GM21447 (cell line): ENCODE data around the gene TMEM205.
"Not testable (repeated sequence)": the region's sequence is repeated elsewhere in the genome, so short reads cannot be mapped to it uniquely, and the experiment has no call there.

ENCODE experiments used
- ATAC-seq: cut with Tn5 transposase; IDR thresholded peaks from one replicate; pipeline ENCODE4 v1.9.1; 2021; ENCODE audit not compliant: unreplicated experiment

TMEM205 gene

DNA sequence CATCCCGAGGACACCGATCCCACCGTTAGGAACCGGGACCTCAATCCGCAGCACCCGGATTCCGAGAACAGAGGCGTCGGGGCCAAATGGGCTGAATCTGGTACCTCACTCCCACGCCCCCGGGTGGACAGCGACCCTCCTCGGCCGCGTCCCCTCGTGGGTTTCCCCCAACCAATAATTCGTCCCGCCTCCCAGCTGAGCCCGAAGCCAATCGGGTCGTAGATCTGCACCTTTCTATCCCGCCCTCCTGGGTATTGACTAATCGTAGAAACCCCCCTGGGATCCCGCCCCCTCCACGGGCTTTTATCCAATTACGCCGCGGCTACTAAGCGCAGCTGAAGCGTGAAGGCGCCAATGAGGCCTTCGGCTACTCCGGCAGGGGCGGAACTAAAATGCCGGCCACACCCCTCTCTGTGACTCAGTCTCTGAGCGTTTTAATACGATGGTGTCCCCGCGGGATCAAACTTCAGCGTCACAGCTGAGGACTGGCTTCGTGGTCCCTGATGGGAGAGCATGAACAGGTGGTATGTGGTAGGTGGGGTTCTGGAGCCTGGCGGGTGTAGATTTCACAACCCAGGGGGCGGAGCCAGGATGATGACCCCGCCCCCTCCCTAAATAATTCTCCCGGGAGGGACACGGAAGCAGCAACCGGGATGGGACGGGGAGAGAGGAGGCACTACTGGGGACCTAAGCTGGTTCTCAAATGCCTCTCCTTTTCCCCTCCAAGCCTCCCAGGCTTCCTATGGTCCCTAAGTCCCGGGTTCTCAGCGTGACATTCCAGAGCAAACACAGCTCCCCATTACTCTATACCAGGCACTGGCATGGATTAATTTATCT is at the start of gene TMEM205, which contains the start of gene CCDC159:
TMEM205 (minus strand) TSS at position 165 of the 837 bp plus-strand sequence. CDS start 649 bp downstream, outside the sequence.
CCDC159 (plus strand) TSS at position 416 of the 837 bp plus-strand sequence; CDS start at position 504, 88 bp downstream.
- ATAC-seq: peak; percentile 87

DNA sequence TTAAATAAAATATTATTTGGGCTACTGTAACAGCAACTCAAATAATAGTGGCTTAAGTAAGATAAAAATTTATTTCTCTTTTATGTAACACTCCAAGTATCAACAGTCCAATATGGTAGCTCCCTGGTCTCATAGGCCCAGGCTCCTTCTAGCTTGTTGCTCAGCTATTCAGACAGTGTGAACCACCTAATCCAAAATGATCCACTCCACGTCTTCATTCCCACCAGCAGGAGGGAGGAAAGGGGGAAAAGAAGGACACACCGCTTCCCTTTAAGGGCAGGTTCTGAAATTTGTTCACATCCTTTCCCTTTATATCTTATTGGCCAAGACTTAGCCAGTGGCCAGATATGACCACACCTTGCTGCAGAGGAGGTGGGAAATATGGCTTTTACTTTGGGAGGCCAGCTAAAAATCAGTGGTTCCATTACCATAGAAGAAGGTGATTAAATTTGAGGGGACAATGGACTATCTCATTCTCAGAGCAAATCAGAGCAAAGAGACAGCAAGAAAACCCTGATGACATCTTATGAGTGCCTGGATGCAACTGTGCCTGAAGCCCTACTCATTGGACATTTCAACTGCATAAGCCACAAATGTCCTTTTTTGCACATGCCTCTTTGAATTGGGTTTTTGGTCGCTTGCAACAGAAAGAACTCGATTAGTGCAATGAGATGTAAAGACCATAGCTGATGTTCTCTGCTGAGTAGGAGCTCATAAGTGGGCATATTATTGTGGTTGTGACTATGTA is 45.0 kb upstream of the TMEM205 start:
- no peak for ATAC-seq

DNA sequence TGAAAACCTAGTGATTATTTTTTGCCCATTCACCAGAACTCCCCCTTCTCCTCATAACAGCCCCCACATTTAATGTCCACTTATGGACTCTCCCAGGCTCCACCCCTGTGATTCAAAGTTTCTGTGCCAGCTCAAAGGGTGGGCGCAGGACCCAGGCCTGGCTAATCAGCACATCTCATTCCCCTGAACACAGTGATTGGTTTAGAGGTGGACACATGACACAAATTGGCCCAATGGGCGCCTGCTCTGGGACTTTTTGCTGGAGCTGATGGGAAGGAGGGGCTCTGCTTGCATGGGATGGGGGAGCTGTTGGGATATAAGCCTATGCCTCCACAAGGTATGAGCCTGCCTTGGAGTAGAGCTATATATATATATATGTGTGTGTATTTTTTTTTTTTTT is 44.3 kb upstream of the TMEM205 start:
- no peak for ATAC-seq

DNA sequence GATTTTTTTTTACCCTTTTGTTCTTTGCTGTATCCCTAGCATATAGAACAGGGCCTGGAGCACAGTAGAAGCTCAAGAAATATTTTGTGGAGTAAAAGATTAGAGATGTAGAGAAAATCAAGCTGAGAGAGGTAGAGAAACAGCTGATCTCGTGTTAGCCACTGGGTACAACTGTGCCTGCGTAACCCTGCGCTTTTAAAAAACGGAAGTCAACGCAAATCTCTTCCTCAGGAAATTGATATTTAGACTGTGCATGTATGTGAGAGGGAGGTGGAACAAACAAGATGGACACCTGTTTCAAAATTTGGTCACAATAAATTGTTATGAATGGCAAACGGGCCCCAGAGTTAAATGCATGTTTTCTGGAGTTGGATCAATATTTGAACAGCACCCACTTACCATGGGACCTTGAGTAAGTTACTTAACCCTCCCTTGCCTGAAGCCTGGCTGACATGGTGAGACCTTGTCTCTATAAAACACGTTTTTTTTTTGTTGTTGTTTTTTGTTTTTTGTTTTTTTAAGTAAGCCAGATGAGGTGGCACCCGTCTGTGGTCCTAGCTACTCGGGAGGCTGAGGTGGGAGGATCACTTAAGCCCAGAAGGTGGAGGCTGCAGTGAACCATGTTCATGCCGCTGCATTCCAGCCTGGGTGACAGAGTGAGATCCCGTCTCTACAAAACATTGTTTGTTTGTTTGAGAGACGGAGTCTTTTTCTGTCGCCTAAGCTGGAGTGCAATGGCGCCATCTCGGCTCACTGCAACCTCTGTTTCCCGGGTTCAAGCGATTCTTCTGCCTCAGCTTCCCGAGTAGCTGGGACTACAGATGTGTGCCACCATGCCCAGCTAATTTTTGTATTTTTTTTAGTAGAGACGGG is 41.3 kb upstream of the TMEM205 start:
- ATAC-seq: no peak

DNA sequence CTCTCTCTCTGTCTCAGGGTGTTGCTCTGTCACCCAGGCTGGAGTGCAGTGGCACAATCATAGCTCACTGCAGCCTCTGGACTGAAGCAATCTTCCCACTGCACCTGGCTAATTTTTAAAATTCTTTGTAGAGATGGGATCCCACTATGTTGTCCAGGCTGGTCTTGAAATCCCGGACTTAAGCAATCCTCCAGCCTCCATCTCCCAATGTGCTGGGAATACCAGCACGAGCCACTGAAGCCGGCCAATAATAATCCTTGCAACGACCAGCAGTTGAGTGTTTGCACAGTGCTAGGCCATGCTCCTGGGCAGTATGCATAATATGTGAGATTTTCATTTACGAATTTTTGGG is 38.7 kb upstream of the TMEM205 start:
- ATAC-seq: no peak

DNA sequence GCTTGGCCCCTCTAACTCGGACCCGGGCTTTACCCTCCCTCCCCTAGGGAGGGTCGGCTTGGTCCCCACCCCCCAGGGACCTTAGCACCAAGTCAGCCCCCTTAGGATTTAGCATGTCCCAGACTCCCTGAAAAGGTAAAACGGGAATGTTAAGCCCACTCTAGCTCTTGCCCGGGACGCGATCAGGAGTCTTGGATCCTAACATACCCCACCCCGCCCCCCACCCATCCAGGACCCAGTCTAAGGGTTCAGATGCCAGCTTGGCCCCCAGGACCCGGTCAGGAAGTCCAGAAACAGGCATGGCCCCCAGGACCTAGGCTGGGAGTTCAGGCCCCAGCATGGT is 37.6 kb upstream of the TMEM205 start:
- ATAC-seq: no peak

DNA sequence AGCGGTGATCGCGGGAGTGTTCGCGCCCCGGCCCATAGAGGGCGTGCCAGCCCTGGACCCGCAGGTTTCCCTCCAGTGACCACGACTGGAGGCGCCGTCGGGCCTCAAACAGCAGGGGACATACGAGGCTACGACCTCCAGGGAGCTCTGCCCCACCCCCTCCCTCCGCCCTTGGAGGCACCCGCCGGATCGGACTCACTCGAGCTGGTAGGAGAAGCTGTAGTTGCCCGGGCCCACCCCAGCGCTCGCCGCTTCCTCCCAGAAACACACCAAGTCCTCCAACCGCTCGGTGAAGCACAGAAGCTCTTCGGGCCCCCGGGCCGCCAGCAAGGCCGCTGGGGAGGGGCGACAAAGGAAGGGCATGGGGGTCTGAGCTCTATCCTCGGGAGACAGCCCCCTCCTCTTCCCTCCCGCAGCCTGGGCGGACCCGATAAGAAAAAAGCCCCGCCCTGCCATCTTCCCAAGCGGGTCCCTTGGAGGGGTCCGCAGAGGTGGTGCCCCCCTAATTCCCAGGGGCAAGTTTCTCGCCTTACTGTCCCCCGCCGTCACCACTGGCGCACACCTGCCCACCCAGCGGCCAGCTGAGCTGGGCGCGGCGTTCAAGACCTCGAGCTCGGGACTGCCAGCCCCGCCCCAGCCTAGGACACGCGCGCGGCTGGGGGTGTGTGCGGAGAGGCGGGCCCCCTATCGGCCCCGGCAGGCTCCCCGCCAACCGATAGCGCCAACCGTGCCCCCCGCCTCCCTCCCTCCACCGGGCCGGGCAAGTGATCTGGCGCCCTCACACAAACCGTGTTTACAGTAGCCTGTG is 37.0 kb upstream of the TMEM205 start:
- no peak for ATAC-seq

DNA sequence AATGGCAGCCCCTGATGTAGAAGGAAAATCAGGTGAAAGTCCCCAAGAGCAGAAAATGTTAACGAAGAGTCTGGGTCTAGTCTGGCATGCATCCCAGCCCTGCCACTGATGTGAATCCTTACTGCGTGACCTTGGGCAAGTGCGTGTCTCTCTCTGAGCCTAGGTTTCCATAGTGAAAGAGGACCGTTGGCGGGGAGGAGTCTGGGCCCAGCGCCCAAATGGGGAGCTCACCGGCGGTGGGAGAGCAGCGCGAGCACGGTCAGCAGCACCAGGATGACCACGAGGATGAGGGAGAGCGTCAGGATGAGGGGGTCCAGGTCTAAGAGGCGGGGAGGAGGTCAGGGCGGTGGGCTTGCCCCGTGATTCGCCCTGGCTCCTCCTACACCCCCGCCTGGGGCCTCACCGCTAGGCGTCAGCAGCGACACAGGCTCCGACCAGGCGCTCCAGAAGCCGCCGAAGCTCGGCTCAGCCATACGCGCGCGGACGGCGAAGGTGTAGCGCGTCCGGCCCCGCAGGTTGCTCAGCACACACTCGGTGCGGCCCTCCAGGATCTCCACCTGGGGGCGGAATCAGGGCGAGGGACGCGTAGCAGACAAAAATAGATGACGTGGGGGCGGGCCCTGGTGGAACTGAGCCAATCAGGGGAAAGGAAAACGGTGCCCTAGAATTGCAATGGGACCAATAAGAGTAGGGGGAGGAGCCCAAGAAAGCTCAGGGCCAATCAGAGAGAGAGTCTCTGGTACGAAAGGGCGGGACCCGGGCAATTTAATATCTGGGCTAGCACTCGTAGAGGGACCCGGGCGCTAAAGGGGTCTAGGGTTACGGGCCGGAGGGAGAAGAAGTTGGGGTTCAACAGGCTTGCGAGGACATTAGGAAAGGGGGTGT is 34.8 kb upstream of the TMEM205 start:
- peak; percentile 74 for ATAC-seq

DNA sequence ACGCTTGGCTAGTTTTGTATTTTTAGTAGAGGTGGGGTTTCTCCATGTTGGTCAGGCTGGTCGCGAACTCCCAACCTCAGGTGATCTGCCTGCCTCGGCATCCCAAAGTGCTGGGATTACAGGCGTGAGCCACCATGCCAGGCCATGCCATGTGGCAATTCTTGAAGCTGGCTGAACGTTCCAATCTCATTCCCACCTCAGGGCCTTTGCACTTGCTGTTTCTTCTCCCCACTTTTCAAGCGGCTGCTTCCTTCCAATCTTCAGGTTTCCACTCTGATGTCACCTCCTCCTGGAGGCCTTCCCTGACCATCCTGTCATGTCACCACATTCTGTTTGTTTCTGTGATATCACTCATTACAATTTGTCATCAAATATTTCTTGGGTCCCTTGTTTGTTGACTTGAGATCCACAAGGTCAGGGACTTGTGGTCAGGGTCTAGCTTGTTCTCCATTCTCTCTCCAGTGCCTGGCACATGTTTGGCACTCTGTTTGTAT is 33.8 kb upstream of the TMEM205 start:
- no peak for ATAC-seq

DNA sequence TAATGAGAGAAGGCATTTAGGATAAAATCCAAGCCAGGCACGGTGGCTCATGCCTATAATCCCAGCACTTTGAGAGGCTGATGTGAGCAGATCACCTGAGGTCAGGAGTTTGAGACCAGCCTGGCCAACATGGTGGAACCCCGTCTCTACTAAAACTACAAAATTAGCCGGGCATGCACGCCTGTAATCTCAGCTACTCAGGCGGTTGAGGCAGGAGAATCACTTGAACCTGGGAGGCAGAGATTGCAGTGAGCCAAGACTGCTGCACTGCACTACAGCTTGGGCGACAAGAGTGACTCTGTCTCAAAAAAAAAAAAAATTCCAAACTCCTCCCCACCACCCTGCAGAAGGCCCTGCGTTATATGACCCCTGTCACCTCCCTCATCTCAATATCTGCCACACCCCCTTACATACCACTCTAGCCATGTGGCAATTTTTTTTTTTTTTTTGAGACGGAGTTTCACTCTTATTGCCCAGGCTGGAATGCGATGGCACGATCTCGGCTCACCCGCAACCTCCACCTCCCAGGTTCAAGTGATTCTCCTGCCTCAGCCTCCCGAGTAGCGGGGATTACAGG is 33.3 kb upstream of the TMEM205 start:
- not testable (repeated sequence) for ATAC-seq

DNA sequence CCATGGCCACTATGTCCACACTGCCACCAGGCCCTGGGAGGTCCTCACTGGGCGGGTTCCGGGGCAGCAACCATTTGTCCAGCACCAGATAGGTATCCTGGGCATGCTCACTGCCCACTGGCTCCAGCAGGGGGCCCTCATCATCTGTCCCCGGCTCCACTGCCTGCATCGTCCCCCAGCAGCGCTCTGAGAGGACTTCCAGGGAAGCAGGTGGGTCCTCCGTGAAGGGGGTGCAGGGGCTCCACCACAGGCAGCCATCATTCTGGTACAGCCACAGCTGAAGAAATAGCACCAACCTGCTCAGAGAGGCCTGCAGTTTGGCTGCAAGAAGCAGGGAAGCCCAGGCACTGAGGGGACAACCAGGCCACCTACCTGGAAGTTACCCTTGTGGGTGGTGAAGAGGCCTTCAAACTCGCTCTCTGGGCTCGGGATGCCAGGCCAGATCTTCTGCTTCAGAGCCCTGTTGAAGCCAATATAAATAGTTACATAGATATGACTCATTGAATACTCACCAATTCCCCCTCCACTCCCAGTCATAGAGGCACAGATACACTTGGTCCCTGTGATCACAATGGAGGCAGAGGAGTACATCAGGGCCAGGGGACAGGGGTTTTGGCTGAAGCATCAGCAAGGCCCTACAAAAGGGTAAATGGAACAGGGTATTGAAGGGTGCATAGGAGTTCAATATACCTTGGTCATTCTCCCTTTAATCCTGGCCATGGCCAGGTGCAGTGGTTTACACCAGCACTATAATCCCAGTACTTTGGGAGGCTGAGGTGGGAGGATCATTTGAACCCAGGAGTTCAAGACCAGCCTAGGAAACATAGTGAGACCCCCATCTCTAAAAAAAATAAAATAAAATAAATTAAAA is 32.5 kb upstream of the TMEM205 start:
- ATAC-seq: no peak

DNA sequence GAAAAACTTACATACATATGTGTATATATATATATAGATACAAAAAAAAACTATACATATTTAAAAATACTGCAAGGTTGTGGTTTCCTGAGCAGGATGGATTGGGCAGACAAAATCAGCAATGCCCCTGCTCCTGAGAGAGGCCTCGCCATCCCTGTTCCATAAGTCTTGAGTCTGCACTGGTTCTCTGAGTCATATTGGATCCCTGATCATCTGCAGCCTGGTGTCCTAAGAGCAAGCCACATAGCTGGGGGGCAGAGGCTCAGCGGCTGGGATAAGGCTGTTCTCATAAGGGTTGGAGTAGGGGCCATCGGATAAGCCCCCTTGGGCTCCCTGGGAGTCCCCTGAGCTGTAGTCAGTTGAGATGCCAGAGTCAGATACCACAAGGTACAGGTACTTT is 31.7 kb upstream of the TMEM205 start:
- no peak for ATAC-seq

DNA sequence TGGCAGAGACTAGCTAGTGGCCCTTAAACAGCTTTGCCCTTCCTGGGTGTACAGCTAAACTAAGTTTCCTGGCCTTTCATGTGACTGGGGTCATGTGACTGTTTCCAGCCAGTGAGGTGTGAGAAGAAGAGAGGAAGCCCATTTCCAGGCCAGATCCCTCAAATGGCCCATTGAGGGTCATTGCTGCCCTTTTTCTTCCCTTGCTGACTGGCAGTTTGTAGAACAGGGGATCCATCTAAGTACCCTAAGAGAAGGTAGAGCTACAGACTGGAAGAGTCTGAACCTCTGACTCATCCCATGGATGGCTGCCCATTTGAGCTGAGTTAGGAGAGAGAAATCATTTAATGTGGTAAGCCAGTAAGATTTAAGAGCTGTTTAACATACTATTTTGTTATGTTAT is 31.2 kb upstream of the TMEM205 start:
- ATAC-seq: no peak

DNA sequence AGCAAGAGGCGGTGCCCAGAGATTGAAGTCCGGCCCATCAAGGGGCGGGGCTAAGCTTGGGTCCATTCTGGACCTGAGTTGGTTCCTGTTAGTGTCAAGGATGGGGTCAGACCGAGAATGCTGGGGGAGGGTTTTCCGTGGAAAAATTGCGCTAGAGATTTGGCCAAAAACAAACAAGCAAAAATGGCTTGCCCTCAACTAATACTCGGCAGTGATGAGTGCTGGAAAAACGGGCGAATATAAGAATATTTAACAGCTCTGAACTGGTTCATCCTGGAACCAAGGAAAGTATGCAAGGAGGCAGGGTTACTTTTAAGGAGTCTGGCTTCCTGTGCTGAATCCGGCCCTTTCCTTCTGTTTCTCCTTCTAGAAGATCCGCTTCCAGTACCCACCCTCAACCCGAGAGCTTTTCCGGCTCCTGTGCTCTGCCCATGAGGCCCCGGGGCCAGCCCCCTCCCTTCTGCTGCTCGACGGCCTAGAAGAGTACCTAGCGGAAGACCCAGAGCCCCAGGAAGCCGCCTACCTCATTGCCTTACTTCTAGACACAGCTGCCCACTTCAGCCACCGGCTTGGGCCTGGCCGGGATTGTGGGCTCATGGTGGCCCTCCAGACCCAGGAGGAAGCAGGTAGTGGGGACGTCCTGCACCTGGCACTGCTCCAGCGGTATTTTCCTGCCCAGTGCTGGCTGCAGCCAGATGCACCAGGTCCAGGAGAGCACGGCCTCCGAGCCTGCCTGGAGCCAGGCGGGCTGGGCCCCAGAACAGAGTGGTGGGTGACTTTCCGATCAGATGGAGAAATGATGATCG is 29.3 kb upstream of the TMEM205 start:
- ATAC-seq: no peak

DNA sequence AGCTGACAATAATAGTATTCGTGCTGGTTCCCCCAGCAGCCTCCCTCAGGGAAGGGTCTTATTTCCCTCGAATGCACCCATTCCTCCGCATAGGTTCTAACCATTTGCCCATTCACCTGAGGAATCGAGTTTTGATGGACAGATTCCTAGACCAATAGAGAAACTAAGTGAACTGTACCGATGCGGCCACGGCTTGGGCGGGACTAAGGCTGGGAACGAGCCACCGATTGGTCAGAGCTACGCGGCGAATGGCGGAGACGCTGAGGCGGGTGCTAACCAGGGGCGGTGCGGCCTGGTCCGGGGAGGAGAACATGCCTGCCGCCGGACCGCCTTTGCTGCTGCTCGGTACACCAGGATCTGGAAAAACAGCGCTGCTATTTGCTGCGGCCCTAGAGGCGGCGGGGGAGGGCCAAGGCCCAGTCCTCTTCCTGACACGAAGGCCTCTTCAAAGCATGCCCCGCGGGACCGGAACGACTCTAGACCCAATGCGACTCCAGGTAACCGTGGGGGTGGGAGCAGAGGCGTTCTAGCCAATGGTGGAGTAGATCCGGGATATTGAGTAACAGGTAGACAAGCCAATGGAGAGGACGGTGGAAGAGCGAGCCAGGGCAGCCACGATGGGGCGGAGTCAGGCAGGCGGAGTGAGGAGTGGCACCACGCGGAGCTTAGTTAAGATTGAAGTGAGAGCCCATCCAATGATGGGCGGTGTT is 28.5 kb upstream of the TMEM205 start, which contains the start of gene SWSAP1:
SWSAP1 (plus strand) TSS at position 234 of the 710 bp plus-strand sequence; CDS start at position 249, 15 bp downstream.
- peak; percentile 87 for ATAC-seq

DNA sequence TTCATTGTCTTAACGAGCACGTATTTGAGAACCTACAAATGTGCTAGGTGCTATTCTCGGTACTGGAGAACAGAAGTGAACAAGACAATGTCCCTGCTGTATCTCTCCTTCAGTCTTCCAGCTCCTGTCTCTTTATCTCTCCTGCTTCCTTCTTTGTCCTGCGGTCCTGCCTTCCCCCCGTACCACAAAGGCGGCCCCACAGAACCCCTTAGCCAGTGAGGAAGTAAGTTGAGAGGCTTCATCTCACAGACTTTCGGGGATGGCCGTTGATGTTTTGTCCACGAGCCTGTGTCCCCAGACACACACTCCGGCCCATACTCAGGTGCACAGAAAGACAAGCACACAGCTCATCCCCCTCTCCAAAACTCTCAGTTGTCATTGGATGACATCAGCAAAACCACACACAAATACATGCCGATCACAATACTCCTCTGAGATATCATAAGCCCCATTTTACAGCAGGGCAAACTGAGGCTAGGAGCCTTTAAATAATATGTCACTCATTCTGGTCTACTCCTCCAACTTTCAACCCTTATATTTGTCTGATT is 27.9 kb upstream of the TMEM205 start:
- ATAC-seq: no peak
